Measurements from ENCODE around the gene PRKCD. TPM values are rescaled to one million over a fixed set of nuclear protein-coding genes. Genes with fewer than 3 reads are reported as not detected.

The PRKCD gene
- total and polyA plus RNA-seq, 2 experiments from 2014 or later = 12.3 to 23.6 TPM

GRCh38 chr3:53225181-53225580 lies 64.2 kb downstream of the PRKCD start:
- Histone ChIP-seq H3K4me2 (no peak overlapping the region), H3K9me2 (replicated peaks; ENCODE audit: insufficient read depth) (no peaks in the 10 kb centered on the region), H3K27ac (no peak overlapping the region), H3K27me3 (no peaks in the 10 kb centered on the region), H3K4me3 (no peak overlapping the region), H3K79me2 (no peaks in the 10 kb centered on the region), H4K20me1 (ENCODE audit: insufficient read depth, poor library complexity, severe bottlenecking) (no peaks in the 10 kb centered on the region), H2AFZ (no peak overlapping the region), H3K4me1 (ENCODE audit: insufficient read depth) (no peaks in the 10 kb centered on the region), H3K36me3 (replicated peaks; ENCODE audit: insufficient read depth, low read depth) (no peaks in the 10 kb centered on the region), H3K9me3 (ENCODE audit: low read depth) (no peaks in the 10 kb centered on the region)
- TF ChIP-seq EZH2phosphoT487 (IDR thresholded peaks at IDR 0.05; ENCODE audit: low read depth, severe bottlenecking, unreplicated experiment) (no peak), EZH2 (IDR thresholded peaks at IDR 0.05; ENCODE audit: borderline replicate concordance) (no peak), CTCF (IDR thresholded peaks at IDR 0.05; ENCODE audit: poor library complexity) (no peak)
- 98% methylated on average over 6 of the region's 6 CpGs for WGBS (ENCODE audit: low lambda C conversion rate, missing lambda C conversion rate)
- DNase-seq (ENCODE audit: low spot score) = no peak

GRCh38 chr3:53225651-53226050 lies 64.6 kb downstream of the PRKCD start:
- Histone ChIP-seq H3K4me1 (ENCODE audit: insufficient read depth) (no peaks in the 10 kb centered on the region), H3K27ac (no peak overlapping the region), H3K9me2 (replicated peaks; ENCODE audit: insufficient read depth) (no peaks in the 10 kb centered on the region), H3K4me2 (no peak overlapping the region), H2AFZ (no peak overlapping the region), H3K9me3 (ENCODE audit: low read depth) (no peaks in the 10 kb centered on the region), H3K36me3 (replicated peaks; ENCODE audit: insufficient read depth, low read depth) (no peaks in the 10 kb centered on the region), H3K27me3 (no peaks in the 10 kb centered on the region), H3K79me2 (no peaks in the 10 kb centered on the region), H4K20me1 (ENCODE audit: insufficient read depth, poor library complexity, severe bottlenecking) (no peaks in the 10 kb centered on the region), H3K4me3 (no peak overlapping the region)
- TF ChIP-seq CTCF (IDR thresholded peaks at IDR 0.05; ENCODE audit: poor library complexity) (no peak), EZH2phosphoT487 (IDR thresholded peaks at IDR 0.05; ENCODE audit: low read depth, severe bottlenecking, unreplicated experiment) (no peak), EZH2 (IDR thresholded peaks at IDR 0.05; ENCODE audit: borderline replicate concordance) (no peak)
- DNase-seq (ENCODE audit: low spot score) = no peak
- WGBS (ENCODE audit: low lambda C conversion rate, missing lambda C conversion rate) = 97% methylated on average over 7 of the region's 7 CpGs

GRCh38 chr3:53226142-53226840 lies 65.3 kb downstream of the PRKCD start:
- no peak overlapping the region for H3K4me3 ChIP-seq
- H3K4me1 ChIP-seq (ENCODE audit: insufficient read depth) = no peaks in the 10 kb centered on the region
- no peaks in the 10 kb centered on the region for H3K9me2 ChIP-seq (replicated peaks; ENCODE audit: insufficient read depth)
- no peaks in the 10 kb centered on the region for H3K9me3 ChIP-seq (ENCODE audit: low read depth)
- no peaks in the 10 kb centered on the region for H3K36me3 ChIP-seq (replicated peaks; ENCODE audit: insufficient read depth, low read depth)
- H3K79me2 ChIP-seq = no peaks in the 10 kb centered on the region
- H2AFZ ChIP-seq = no peak overlapping the region
- H4K20me1 ChIP-seq (ENCODE audit: insufficient read depth, poor library complexity, severe bottlenecking) = no peaks in the 10 kb centered on the region
- no peak overlapping the region for H3K4me2 ChIP-seq
- H3K27me3 ChIP-seq = no peaks in the 10 kb centered on the region
- no peak for TF ChIP-seq EZH2 (IDR thresholded peaks at IDR 0.05; ENCODE audit: borderline replicate concordance)
- no peak for TF ChIP-seq EZH2phosphoT487 (IDR thresholded peaks at IDR 0.05; ENCODE audit: low read depth, severe bottlenecking, unreplicated experiment)
- TF ChIP-seq CTCF (IDR thresholded peaks at IDR 0.05; ENCODE audit: poor library complexity) = no peak
- DNase-seq (ENCODE audit: low spot score) = no peak
- no peak overlapping the region for H3K27ac ChIP-seq
- 85% methylated on average over 12 of the region's 12 CpGs for WGBS (ENCODE audit: low lambda C conversion rate, missing lambda C conversion rate)
